Measurements from ENCODE around the gene DENND1A. TPM values are rescaled to one million over a fixed set of nuclear protein-coding genes. Genes with fewer than 3 reads are reported as not detected.
"Not testable (repeated sequence)": the region's sequence is repeated elsewhere in the genome, so short reads cannot be mapped to it uniquely, and the experiment has no call there.

DENND1A gene
- total RNA-seq, 2 donors from 2014 or later = 22.8 to 24.4 TPM

- no peak for DNase-seq (ENCODE audit: low spot score)
- intact Hi-C loops (cut with DNase I) = no loop called here
Measured at GRCh38 chr9:123832858-123833650, 96.9 kb downstream of the DENND1A start.

DNA sequence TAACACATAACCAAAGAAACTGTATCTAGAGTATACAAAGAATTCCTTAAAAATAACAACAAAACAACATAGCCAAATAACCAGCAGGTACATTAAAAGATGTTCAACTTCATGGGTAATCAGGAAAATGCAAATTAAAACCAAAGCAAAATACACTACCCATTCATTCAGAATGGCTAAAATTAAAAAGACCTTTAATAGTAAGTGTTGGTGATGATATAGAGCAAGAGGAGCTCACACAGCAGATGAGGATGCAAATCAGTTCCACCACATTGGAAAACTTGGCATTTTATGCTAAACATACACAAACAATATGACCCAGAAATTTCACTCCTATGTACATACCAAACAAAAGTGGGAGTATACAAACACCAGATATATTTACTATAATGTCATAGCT, 97.8 kb downstream of the DENND1A start:
- no peak for DNase-seq (ENCODE audit: low spot score)
- intact Hi-C loops (cut with DNase I) = no loop called here

- intact Hi-C loops (cut with DNase I) = no loop called here
- DNase-seq (ENCODE audit: low spot score) = no peak
Measured at GRCh38 chr9:123828449-123828848, 101.5 kb downstream of the DENND1A start.

DNA sequence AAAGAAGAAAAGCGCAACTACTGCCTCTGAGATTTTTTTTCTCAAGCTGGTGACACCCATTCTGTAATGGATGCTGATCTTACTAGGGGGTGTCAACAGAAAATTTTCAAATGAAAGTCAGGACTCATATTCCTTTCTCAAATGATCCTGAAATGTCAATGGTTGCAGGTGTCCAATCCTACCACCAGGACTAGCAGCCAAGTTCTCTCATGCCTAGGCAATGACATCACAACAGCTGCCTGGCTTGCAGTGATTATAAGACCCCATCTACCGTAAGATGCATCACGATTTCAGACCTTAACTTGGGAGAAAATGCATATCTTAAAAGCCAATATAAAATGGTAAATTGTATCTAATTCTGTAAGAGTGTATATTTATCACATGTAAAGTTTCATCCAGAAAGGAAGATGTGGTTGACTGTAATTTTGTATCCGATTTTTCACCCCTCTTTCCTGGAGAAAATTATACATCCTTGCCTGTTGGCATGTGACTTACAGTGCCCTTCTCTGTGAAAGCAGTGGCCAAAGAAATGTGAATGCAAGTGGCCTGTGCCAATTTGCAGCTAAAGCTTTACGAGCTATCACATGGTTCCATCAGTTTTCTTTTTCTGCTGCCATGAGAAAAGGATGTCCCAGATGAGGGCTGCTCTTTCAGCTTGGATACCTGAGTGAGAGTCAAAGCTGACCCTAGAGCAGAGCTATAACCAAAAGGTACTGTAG, 104.4 kb downstream of the DENND1A start:
- DNase-seq (ENCODE audit: low spot score) = no peak
- intact Hi-C loops (cut with DNase I) = no loop called here

GRCh38 chr9:123823194-123823947, 106.6 kb downstream of the DENND1A start:
- intact Hi-C loops (cut with DNase I) = no loop called here
- DNase-seq (ENCODE audit: low spot score) = no peak

- intact Hi-C loops (cut with DNase I) = no loop called here
- DNase-seq (ENCODE audit: low spot score) = no peak
Measured at GRCh38 chr9:123821619-123822018, 108.3 kb downstream of the DENND1A start.

GRCh38 chr9:123820139-123820538, 109.8 kb downstream of the DENND1A start:
- intact Hi-C loops (cut with DNase I) = no loop called here
- DNase-seq (ENCODE audit: low spot score) = no peak

- intact Hi-C loops (cut with DNase I) = no loop called here
- no peak for DNase-seq (ENCODE audit: low spot score)
Measured at GRCh38 chr9:123816817-123817472, 113.0 kb downstream of the DENND1A start.

DNA sequence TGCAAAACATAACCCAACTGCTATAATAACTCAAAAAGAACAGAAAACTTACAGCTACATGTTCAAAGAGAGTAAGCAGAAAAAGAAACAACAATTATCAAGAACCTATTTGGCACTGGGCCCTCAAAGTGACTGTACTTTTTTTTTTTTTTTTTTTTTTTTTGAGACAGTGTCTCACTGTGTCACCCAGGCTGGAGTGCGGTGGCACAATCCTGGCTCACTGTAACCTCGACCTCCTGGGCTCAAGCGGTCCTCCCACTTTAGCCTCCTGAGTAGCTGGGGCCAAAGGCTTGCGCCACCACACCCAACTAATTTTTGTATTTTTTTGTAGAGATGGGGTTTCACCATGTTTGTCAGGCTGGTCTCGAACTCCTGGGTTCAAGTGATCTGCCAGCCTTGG, 114.1 kb downstream of the DENND1A start:
- DNase-seq (ENCODE audit: low spot score); intact Hi-C loops (cut with DNase I): not testable (repeated sequence)

GRCh38 chr9:123814496-123814895, 115.4 kb downstream of the DENND1A start:
- DNase-seq (ENCODE audit: low spot score) = no peak
- intact Hi-C loops (cut with DNase I) = no loop called here

DNA sequence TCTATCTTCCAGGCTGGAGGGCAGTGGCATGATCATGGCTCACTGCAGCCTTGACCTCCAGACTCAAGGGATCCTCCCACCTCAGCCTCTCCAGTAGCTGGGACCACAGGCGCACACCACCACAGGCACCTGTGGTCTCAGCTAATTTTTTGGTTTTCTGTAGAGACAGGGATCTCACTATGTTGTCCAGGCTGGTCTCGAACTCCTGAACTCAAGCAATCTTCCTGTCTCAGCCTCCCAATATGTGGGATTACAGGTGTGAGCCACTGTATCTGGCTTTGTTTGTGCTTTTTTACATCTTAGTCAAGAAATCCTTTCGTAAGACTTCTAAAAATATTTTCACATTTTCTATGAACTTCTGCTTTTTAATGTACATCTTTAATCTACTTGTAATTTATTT, 116.9 kb downstream of the DENND1A start:
- intact Hi-C loops (cut with DNase I) = no loop called here
- no peak for DNase-seq (ENCODE audit: low spot score)

DNA sequence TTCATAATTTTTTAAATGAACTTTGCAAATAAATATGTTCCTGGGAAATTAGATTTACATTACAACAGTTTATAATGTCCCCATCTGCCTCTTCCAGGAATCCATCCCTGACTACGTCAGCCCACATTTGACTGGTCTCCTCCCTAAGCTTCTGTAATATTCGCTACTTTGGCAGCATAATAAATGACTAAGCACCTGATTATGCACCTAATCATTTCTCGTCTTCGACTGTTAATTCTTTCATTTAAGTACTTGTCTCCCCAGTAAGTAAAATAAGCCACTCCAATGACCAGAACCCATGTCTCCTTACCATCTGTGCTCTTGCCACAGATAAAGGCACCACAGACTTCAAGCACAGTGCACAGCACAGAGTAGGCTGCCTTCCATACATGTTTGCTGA, 122.7 kb downstream of the DENND1A start:
- intact Hi-C loops (cut with DNase I) = no loop called here
- no peak for DNase-seq (ENCODE audit: low spot score)

DNA sequence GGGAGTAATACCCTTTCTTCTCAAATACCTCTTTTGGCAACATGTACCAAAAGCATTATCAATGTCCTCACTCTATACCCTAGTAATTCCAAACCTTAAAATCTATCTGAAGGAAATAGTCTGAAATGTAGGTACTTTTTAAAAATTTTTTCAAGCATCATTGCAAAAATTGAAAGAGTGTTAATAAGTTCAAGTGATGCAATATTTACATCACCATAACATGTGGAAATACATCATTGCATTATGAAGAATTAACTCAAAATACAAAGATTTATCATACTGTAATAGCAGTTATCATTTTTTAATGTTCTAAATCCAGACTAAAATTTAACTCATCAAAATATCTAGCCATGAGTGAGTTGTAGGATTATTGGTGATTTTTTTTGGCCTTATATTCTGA, 123.1 kb downstream of the DENND1A start:
- intact Hi-C loops (cut with DNase I) = no loop called here

GRCh38 chr9:123798195-123798594, 131.7 kb downstream of the DENND1A start:
- no peak for DNase-seq (ENCODE audit: low spot score)
- intact Hi-C loops (cut with DNase I) = no loop called here

More for the DNA sequence above, 123.1 kb downstream of the DENND1A start:
- DNase-seq (ENCODE audit: low spot score) = no peak

DNA sequence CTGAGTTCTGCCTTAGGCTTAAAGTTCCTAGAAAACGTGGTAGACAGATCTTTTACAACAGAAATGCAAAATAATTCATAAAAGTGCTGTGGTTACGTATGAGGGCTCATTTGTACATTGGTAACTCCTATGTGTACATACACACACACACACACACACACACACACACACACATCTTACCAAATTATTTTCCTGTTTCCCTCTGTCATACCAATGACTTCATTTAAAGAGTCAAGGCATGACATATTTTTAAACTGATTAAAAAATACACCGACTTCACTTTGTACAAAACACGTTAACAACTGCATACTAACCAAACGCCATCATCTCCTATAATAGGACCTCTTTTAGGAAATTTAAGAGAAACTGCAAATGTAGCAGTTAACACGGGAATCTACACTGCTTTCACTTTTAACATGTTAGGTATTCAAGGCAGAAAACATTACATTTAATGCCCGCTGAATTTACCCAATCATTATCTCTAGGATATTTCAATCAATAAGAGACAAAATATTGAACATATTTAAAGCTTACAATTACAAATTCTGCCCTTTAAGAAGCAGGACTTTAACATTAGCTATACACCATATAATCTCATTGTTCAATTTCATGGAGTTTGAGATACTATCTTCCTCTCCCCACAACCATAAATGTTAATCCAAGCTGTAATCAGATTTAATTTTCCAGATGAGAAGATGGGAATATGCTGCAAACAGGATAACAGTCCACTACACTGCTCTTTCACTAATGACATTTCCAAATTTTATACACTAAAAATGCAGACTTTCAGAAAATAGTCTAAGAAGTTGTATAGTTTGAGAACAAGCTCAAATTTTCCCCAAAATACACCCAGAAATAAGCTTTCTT, 133.1 kb downstream of the DENND1A start:
- no peak for DNase-seq (ENCODE audit: low spot score)
- intact Hi-C loops (cut with DNase I) = no loop called here

- no peak for DNase-seq (ENCODE audit: low spot score)
- intact Hi-C loops (cut with DNase I) = no loop called here
Measured at GRCh38 chr9:123796094-123796493, 133.8 kb downstream of the DENND1A start.

DNA sequence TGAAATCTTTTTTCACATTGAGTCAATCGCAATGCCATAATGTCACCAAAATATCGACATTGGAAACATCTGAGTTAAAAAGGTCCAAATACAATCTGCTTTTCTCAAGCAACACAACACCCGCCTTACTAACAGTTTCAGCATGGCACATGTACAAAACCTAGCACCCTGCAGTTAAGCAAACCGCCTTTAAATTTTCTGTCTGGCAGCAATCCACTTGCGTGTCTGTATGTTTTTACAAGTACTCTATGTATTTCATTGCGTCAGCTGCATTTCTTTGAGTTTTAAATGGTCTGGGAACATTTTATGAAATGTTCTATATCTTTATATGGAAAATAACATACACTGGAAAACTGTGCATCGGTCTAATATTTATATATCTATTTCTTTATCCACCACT, 134.6 kb downstream of the DENND1A start:
- DNase-seq (ENCODE audit: low spot score) = no peak
- intact Hi-C loops (cut with DNase I) = no loop called here

GRCh38 chr9:123792501-123792900, 137.4 kb downstream of the DENND1A start:
- no peak for DNase-seq (ENCODE audit: low spot score)

More at GRCh38 chr9:123792501-123792900, 137.4 kb downstream of the DENND1A start:
- intact Hi-C loops (cut with DNase I) = no loop called here

All from posterior vena cava (tissue), 2 donors.